Measurements from ENCODE around the gene CTSC.
A peak's percentile ranks its signal among the peaks of the same experiment; 100 is the strongest.

CTSC gene

DNA sequence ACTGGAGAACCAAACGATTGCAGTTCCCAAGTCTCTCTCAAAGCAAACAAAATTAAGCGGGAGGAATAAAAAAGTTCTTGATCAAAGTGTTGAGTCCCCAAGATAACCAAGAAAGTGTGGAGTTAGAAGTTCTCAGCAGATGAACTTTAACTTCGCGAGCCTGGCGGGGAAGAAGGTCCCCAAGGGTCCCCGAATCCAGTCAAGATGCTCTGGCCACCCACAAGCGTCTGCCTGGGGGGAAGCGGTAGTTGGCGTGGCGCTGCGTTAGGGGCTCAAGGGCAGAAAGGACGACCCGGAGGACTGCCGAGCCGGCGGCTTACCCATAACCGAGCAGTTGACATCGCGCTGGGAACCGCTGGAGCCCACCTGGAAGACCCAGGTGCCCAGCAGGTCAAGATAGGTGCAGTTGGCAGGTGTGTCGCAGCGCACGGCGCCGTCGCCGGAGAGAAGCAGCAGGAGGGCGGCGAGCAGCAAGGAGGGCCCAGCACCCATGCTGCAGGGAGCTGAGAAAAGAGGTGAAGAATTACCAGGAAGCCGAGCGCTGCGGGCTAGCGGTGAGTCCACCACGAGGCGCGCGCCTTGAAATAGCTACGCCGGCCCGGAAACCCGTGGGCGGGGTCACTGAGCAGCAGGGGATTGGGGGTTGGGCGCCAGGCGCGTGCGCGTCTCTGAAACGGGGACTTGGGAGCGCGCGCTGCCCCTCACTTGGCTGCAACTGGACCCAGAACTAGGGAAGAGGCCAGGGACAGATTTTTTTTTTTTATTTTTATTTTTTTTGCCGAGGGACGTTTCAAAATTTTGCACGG lies at the start of gene CTSC:
CTSC (minus strand) TSS at position 556 of the 806 bp plus-strand sequence; CDS start at position 492, 64 bp downstream.
- peak; percentile 91 for DNase-seq

DNA sequence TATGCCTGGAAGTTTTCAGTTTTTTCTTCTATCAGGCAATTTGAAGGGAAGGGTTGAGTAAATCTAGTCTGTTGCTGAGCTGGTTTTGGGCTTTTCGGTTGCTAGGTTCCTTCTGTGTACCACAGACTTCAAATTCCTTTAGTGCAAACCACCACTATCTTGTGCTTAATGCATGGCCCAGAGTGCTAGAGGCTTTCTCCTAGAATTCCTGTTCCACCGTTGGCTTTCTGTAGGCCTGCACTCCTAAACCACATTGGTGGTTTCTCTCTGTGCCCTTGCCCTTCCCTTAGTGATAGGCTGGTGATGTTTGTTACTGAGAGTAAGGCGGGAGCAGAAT lies 47.1 kb upstream of the CTSC start:
- DNase-seq = no peak

DNA sequence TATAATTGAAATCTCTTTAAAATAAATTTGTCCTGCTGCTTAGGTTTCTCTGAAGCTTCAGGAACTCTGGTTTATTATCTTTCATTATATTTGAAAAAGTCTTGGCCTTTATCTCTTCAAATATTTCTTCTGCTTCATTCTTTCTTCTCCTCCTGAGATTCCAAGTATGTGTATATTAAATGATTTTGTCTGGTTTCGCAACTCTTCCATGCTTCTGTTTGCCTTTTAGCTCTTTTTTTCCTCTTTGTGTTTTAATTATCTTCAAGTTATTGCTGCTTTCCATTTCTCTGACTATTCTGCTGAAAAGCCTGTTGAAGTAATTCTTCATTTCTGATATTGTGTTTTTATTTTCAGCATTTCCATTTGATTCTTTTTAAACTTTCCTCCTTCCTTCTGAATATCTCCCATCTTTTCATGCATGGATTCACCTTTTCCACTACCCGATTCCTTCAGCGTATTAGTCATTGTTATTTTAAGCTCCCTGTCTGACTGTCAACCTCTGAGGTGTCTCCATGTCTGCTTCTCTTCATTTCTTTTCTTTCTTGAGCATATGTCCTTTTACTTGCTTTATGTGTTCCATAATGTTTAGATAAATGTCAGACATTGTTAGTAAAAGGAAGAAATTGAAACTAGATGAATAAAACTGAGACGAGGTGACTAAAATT lies 46.6 kb upstream of the CTSC start:
- DNase-seq = no peak

DNA sequence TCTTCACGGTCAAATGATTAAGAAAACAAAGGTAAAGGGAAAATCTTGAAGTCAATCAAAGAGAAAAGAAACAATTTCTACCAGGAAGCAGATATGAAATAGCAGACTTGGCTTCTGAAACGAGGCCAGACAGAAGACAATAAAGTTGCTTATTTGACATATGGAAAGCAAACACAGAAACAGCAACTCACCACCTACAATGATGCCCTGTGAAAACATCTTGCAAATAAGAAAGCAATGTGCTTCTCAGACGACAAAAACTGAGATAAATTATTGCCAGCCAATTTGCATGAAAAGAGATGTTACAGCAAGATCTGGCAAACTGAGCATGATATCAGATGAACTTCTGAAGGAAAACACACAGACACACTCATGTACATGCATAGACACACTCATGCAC lies 45.9 kb upstream of the CTSC start:
- DNase-seq = no peak

DNA sequence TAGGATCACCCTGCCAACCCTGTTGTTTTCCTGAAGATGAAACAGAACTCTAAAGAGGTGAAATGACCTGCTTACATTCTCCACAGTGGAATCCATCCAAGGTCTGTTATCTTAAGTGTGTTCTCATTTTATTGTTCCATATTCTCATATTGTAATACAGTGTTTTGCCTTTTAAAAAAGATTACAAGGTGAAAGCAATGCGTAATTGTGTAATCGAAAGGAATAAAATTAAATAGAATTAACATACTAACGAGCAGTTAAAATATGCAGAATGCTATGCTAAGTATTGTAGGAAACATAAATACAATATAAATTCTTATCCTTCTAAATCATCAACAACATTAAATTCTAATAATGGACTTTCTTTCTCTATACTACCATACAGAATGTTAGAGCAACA lies 41.6 kb upstream of the CTSC start:
- DNase-seq = no peak

DNA sequence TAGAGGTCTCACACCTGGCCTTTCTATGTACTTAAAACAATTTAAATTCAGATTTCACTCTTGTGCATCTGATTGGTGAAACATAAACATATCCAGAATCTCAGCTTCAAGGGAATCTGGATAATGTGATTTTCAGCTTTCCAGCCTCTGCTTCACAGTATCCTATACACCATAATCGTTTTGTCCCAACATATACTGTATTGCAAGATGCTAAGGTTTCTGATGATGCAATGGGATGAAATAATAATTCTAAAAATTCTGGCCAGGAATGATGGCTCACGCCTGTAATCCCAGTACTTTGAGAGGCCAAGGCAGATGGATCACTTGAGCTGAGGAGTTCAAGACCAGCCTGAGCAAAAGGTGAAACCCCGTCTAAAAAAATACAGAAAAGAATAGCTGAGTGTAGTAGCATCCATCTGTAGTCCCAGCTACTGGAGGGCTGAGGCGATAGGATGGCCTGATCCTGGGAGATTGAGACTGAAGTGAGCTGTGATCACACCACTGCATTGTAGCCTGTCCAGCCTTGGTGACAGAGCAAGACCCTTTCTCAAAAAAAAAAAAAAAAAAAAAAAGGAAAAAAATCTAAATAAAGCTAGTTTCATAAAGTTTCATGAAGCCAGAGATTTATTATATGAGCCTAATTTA lies 41.0 kb upstream of the CTSC start:
- no peak for DNase-seq

DNA sequence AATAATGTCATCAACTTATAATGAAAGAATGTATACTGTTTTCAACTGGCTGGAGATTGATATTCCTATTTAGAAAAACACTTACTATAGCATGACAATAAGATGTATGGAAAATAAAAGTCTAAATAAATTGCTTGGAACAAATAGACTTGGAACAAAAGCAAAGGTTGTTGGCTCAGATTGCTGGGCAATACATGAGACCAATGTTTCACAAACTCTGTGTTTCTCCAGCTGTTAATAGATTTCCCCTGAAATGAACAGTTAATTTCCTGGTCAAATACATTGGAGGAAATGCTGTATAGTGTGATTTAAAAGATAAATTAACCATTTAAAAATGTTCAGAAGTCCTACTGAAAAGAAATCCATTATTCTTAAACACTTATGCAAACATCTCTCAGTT lies 40.1 kb upstream of the CTSC start:
- DNase-seq = no peak

DNA sequence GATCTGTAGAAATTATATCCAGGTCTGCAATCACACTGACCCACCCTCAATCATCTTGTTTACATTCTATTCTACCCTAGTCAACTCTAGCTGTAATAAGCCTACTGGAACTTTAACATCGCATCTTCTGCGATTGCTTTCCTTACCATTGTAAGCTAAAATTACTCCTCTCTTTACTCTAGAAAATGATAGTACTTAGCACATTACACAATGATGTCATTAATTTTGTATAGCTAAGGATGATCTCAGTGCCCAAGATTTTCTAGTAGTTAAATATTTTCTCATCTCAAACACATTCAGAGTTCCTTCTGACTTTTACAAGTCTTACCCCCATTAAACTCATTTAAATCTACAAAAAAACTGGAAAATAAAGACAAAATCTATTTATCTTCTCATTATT lies 39.6 kb upstream of the CTSC start:
- DNase-seq = no peak

DNA sequence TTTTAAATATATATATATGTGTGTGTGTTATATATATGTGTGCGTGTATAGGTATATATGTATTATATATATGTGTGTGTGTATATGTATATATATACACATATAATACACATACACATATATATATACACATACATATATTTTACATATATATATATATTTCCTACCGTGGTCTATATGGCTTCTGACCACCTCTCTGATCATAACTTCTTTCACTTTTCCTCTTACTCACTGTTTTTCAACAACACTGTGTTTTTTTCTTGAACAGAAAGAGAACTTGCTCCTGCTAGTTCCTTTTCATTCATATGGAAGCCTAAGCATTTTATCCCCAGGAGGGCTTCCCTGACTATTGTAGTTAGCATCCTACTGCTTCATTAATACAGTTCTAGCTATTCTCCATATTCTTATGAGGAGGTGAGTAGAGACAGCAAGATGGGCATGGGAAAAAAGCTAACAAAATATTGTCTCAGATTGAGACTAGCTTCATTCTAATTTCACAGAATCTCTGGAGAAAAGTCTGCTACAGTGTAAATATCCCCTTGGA lies 38.5 kb upstream of the CTSC start:
- no peak for DNase-seq

DNA sequence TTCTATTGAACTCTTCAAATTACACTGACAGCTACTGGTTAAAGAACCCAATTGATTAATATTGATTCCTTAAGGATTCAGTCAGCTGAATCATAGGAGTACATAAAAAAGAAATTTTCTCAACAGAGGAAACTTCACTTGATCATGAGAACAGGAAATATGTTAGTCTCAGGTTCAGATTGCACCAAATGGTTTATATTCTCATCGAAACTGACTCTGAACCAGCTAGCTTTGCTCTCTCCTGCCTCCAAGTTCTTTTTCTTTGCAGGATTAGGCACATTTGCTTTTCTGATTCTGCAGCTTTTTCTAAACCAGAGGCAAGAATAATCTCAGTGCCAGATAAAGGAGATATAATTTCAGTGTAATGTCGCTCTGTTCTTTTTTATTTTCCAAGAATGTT lies 33.2 kb upstream of the CTSC start:
- no peak for DNase-seq

DNA sequence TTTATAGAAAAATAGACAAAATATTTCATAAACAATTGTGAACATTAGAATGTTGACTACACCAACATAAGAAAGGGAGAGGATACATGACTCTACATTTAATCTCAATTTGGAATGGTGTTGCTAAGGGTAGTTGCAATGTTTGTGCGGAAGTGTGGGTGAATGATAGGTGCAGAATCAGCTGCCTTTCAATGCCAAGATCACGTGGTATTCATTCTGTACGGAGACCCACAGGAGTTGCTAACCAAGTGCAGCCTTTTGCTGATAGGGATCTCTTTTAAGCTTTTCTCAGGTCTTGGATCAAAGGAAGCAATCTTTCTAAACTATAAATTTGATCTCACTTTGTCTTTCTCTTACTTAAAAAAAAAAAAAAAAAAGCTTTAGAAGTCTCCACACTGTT lies 29.8 kb upstream of the CTSC start:
- DNase-seq = no peak

DNA sequence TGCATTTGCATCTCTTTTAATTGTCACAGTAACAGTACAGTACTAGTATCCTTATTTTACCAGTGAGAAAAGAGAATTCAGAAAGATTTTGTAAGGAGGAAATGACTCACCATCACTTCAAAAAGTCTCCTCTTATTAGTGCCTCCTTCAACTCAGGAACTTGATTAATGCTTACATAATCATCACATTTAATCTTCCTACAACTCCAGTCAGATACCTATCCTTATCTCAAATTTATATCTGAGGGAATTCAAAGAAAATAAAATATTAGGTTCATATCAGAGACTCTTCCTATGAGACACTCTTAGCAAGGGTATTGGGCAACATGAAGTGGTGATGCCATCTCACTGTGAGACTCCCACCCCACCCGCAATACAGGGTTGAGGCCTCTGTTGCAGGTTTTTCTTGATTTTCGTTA lies 26.1 kb upstream of the CTSC start:
- DNase-seq = no peak

DNA sequence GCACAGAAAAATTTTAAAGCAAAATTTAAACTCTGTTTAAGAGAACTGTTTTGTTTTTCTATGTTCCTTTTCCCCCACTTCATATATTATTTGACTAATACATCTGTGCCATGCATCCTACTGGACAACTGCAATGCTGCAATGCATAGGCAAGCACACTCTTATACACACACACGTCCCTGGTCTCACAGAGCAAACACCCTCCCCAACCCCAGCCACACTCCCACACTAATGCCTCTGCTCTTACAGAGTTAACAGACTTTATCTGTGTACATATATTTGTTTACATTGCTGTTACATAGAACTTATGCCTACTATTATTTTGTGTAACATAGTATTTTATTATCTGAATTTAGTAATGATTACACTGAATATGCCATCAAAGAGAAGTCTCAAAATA lies 25.5 kb upstream of the CTSC start:
- DNase-seq = no peak

DNA sequence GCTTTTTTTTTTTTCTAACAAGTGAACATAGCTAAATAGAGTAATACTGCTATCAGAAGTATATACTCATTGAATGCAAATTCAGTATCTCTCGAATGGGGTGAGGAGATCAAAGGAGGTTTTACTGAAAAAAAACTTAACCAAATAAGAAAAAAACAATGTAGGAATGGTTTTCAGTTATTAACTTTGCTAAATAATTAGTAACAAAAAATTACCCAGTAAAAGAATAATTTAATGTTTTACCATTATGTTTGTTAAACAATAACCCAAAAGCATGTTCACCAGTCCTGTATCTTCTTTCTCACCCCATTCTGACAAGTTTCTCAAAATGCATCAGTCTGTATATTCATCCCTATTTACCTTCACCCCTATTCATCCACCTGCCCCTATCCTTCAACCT lies 22.6 kb upstream of the CTSC start:
- no peak for DNase-seq

DNA sequence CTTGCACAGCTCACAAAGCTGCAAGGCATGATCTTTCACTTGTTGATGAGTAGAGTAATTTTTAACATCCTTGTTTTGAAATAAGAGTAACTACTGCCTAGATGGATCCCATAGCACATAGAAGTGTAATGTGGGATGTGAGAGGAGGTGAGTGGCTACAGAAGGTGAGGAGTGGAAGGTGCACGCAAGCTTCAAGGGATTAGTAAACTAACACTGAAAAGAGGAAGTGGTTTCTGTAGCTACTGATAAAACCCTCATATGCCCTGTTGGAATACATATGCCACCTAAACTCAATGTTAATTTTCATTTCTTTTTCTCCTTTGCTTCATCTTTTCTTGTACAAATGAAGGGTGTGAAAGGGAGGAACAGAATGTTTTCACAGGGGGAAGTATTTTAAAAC lies 22.0 kb upstream of the CTSC start:
- no peak for DNase-seq

DNA sequence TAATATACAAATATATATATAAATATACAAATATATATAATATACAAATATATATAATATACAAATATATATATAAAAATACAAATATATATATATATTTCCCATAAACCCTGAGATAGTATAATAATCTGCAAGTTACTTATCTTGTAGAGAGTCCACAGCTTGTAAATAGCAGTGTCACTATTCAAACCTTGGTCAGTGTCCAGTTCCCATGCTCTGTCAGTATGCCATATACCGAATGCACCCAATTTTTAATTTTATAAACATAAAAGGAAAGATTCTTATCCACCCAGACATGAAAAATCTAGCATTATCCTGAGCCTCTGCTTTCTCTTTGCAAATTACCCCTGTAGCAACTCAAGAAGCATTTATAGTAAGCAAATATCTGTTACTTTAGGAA lies 21.6 kb upstream of the CTSC start:
- no peak for DNase-seq

DNA sequence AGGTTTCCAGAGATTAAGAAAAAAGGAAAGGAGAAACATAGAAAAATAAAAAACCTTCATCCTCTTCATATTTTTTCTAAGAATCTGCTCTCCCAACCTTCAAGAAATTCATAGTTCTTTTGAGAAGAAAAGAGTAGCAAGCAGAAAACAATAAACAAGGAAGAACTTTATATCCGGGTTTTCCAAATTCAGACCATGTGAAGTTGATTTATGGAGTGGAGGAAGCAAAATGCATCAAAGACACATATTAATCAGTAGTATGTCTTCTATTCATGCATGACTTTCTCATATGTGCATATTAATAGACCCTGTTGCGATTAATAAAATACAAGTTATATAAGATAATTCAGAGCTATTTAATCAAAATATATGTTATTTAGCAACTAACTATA lies 20.5 kb upstream of the CTSC start:
- DNase-seq = no peak

DNA sequence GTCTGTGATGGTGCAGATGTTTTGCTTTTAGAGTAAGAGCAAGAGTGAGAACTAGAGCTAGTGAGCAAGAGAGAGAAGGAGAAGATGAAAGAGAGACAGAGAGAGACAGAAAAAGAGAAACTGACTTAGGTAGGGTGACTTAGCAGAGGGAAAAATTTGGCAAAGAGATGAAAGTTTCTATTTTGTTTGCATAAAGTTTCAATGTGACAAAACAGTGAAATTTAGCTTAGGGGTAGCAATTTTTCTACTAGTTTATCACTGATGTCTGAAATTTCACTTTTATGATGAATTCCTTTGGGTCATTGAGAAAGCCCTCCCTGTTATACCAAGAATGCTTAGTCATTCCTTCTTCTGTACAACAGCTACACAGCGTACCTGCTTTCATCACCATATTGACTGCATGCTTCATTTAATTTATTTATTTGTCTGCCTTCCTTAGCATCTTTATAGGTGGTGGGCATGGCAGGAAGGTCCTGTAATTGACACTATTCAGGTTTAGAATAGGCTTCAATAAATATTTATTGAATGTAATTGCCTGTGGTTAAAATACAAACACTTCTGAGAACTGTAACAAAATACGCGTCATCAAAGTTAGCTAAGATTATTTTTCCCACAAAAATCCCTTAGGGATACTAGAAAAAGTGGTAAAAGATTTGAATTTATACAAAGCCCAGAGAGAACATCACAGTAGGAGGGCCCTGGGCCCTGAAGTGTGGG lies 19.9 kb upstream of the CTSC start:
- no peak for DNase-seq

DNA sequence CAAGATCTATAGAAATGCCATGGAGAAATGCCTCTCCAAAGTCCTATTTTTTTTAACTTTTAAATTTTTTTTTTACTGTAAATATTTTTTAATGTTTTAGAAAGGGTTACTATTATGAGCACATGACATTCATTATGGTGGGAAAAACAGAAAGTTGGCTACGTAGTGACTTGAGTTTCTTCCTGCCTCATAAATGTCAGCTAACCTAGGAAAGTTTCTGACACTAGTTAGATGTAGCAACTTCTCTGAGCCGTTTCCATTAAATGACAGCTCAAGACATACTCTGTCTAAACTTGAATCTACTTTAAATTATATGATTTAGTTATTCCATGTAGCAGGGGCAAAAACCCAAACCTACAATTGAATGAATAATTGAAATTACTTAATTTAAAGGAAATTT lies 18.4 kb upstream of the CTSC start:
- DNase-seq = no peak

DNA sequence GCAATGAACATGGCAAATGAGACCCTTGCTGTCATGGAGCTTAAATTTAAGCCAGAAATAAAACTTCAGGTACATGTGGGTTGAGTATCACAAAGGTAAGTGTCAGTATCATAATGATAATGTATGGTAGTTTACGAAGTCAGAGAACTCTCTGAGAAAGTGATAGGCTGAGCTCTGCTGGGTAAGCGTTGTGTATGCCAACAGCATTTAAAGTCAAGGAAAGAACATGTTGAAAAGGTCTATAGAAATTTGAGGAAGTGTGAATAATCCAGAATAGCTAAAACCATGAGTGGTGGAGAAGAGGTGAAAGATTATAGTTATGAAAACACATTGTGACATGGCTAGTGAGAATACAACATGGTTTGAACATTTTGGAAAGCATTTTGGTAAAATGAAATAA lies 17.4 kb upstream of the CTSC start:
- no peak for DNase-seq

DNA sequence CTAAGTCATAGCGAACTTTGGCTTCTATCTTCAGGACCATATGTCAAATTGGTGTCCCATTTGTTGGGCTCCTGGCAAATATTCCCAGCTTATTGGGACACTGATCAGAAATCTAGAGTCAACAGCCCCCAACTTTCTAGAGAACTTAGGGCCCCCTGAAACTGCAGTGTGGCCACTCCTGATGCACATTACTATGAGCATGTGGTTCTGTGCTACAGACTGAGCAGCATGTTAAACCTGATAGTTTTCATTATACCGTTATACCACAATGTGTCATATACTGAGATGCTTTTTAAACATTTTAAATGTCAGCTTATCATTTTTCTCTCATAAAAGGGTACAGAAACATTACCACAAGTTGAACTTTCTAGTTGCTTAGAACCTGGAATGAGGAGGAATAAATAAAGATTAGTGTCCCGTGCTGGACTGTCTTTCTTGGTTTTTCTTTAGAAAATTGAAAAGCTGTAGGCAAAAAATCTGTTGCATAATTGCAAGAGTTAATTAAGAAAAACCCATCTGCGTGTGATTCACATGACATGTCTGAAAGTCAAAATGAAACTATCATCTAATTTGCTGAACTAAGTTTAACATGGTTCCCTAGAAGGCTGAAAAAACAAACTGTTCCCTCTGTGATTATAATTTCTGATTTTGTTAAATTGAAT lies 16.4 kb upstream of the CTSC start:
- no peak for DNase-seq

DNA sequence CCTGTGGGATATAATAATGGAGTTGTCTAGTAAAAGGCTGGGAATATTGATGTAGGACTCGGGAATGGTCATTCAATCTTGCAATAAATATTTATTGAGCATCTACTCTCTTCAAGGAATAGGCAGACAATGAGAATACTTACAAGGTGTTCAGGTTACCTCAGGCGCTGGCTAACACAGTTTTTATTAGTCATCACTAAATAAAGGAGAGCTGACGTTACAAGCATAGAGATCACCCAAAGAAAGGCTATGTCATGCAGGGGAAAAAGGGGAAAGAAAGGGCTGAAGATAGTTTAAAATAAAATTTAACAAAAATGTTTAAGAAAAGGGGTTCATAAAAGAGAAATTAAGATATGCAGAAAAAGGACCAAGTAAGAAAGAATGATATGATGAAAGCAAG lies 15.8 kb upstream of the CTSC start:
- DNase-seq = no peak

DNA sequence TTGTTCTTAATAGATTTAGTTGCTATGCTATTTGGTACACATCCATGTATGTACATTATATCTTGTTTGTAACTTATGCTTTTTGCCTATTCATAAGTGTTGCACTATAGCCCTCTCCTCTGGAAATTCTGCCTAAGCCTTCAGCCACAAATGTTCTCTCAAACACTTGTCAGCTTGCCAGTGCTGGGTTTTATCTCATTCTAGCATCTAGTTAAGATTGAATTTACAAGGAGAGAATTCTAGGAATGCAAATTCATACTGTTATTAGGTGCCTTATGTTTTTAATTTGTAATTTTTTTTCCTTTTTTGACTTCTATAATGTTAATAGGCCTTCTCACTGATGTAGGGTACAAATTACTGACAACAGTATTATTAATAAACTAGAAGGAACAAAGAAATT lies 14.6 kb upstream of the CTSC start:
- DNase-seq = no peak

All from CD4-positive, alpha-beta T cell treated with Interleukin-15 for 1 hour (primary cell).